CD4-positive, alpha-beta T cell treated with Interleukin-6 for 4 hours (primary cell): Measurements from ENCODE around the gene CA10.

Source experiments
- DNase-seq: peaks from one replicate; pipeline ENCODE4 v3.0.0-alpha.2; 2020; ENCODE audit warnings: mixed read lengths

Gene CA10

GRCh38 chr17:51630101-51630671 lies 528.3 kb downstream of the CA10 start:
- no peak for DNase-seq

GRCh38 chr17:51629232-51629631 lies 529.3 kb downstream of the CA10 start:
- DNase-seq = no peak

GRCh38 chr17:51627779-51628178 lies 530.7 kb downstream of the CA10 start:
- no peak for DNase-seq

GRCh38 chr17:51618476-51618875 lies 540.0 kb downstream of the CA10 start:
- DNase-seq = no peak

GRCh38 chr17:51617986-51618385 lies 540.5 kb downstream of the CA10 start:
- DNase-seq = no peak

GRCh38 chr17:51613255-51613654 lies 545.3 kb downstream of the CA10 start:
- no peak for DNase-seq

- DNase-seq = no peak
Measured at GRCh38 chr17:51612692-51613091, 545.8 kb downstream of the CA10 start.

- DNase-seq = no peak
Measured at GRCh38 chr17:51611585-51611984, 546.9 kb downstream of the CA10 start.

- no peak for DNase-seq
Measured at GRCh38 chr17:51610834-51611233, 547.7 kb downstream of the CA10 start.

- DNase-seq = no peak
Measured at GRCh38 chr17:51610155-51610554, 548.4 kb downstream of the CA10 start.

GRCh38 chr17:51608251-51608933 lies 550.1 kb downstream of the CA10 start:
- DNase-seq = no peak

- DNase-seq = no peak
Measured at GRCh38 chr17:51607512-51607911, 551.0 kb downstream of the CA10 start.

- no peak for DNase-seq
Measured at GRCh38 chr17:51604299-51605020, 554.1 kb downstream of the CA10 start.

GRCh38 chr17:51601622-51602261 lies 556.8 kb downstream of the CA10 start:
- no peak for DNase-seq

- DNase-seq = no peak
Measured at GRCh38 chr17:51598824-51599223, 559.7 kb downstream of the CA10 start.

GRCh38 chr17:51597345-51597744 lies 561.2 kb downstream of the CA10 start:
- no peak for DNase-seq

- DNase-seq = no peak
Measured at GRCh38 chr17:51595826-51596398, 562.6 kb downstream of the CA10 start.

- no peak for DNase-seq
Measured at GRCh38 chr17:51590071-51590656, 568.4 kb downstream of the CA10 start.

GRCh38 chr17:51588063-51588462 lies 570.5 kb downstream of the CA10 start:
- DNase-seq = no peak

GRCh38 chr17:51587516-51587915 lies 571.0 kb downstream of the CA10 start:
- no peak for DNase-seq

- DNase-seq = no peak
Measured at GRCh38 chr17:51585514-51586104, 572.9 kb downstream of the CA10 start.

GRCh38 chr17:51580869-51581268 lies 577.6 kb downstream of the CA10 start:
- DNase-seq = no peak
